Left ventricle myocardium inferior (tissue), 1 donor: Measurements from ENCODE around the gene RNF214. TPM values are rescaled to one million over a fixed set of nuclear protein-coding genes. Genes with fewer than 3 reads are reported as not detected.
"Not testable (repeated sequence)": the region's sequence is repeated elsewhere in the genome, so short reads cannot be mapped to it uniquely, and the experiment has no call there.

Experiments used
- DNase-seq: peaks from one replicate; pipeline ENCODE4 v3.0.0-alpha.2; 2020
- H3K27ac ChIP-seq: fragments of 200-600 bp; replicated peaks from 2 replicates; pipeline ENCODE4 v1.8.0; 2021
- H3K27me3 ChIP-seq: fragments of 200-600 bp; 2 replicates; pipeline ENCODE4 v1.8.0; 2021; ENCODE audit warnings: low read depth
- H3K36me3 ChIP-seq: fragments of 200-600 bp; 2 replicates; pipeline ENCODE4 v1.8.0; 2021
- H3K4me1 ChIP-seq: fragments of 200-600 bp; 2 replicates; pipeline ENCODE4 v1.8.0; 2021
- H3K4me3 ChIP-seq: fragments of 200-600 bp; 2 replicates; pipeline ENCODE4 v1.8.0; 2021; ENCODE audit warnings: mild to moderate bottlenecking, moderate library complexity
- H3K9me3 ChIP-seq: fragments of 200-600 bp; replicated peaks from 2 replicates; pipeline ENCODE4 v1.8.0; 2021
- intact Hi-C: fragments of 100-400 bp; cut with micrococcal nuclease; formaldehyde crosslinking; loops from one replicate; pipeline ENCODE4 v1.11.0; 2022
- long read RNA-seq: library from polyadenylated mRNA; unstranded; transcript quantifications from one replicate; pipeline ENCODE4 v2.0.0, GENCODE V29; 2021
- total RNA-seq: library from RNA; stranded (reverse); fragmentation: NEBNext Ultra II Directional; extraction: Animal tissue kit (Norgen Biotek cat#: 25700); gene quantifications from one replicate; pipeline ENCODE4 v1.2.1, GENCODE V29; 2021
- TF ChIP-seq, protein P1 (sequence below): fragments of 200-600 bp; IDR thresholded peaks from 2 replicates; pipeline ENCODE4 v1.8.0; 2021; ENCODE audit warnings: antibody characterized with exemption, mild to moderate bottlenecking, borderline replicate concordance
- donor health status: DM: no; HTN: yes; CAD: no; lungs with severe emphysema.

The RNF214 gene
- total RNA-seq = 21.1 TPM
- long read RNA-seq, transcript RNF214-201 (15 exons, 2,755 nt) = major isoform, 11 of 20 reads
- long read RNA-seq, partial matches to known transcripts = 3 of 20 reads
- long read RNA-seq, other reads (novel, unspliced or antisense) = 5 of 20 reads

DNA sequence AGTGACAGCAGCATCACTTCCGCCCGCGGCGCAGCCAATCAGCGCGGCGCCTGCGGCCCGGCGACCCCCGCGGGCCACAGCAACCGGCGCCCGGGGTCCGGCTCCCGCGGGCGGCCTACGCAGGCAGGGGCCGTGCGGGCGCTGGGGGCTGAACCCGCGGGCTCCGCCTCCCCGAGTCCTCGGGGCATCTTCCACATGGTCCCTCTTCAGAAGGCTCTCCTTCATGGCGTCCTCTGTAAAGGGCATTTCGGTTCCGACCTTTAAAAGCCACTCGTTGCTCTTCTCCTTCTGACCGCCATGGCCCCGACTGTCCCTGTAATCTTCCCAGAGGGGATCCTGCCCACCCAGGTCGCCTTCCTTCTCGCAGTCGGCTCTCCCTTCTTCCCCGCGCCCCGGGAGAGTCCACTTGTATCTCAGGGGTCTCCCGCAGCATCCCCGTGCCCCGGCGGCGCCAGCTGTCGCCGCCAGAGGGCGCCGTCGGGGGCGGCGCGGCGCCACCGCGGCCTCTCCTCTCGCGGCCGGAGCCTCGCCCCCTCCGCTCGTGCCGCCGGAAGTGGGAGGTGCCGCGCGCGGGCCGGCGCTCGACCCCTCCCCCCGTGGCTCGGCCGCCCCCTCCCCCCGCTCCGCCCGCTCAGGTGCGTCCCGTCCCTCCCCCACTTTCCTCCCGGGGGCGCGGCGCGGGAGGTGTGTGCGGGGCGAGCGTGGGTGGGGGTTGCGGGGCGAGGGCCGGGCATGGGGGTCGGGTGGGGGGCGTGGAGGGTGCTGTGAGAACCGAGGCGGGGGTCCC, at the start of gene RNF214:
Gene RNF214, plus strand, starts transcription at position 580 of the 787 bp plus-strand sequence. CDS start 1,602 bp downstream, outside the sequence.
- Histone ChIP-seq H3K27me3 (no peaks in the 10 kb centered on the region), H3K9me3 (no peaks in the 10 kb centered on the region), H3K27ac (peak within 1 kb of the TSS; percentile 99), H3K4me3 (peak within 1 kb of the TSS; percentile 99), H3K36me3 (peaks cover 29% of the 10 kb centered on the region), H3K4me1 (peaks cover 48% of the 10 kb centered on the region)
- TF ChIP-seq, protein P1, sequence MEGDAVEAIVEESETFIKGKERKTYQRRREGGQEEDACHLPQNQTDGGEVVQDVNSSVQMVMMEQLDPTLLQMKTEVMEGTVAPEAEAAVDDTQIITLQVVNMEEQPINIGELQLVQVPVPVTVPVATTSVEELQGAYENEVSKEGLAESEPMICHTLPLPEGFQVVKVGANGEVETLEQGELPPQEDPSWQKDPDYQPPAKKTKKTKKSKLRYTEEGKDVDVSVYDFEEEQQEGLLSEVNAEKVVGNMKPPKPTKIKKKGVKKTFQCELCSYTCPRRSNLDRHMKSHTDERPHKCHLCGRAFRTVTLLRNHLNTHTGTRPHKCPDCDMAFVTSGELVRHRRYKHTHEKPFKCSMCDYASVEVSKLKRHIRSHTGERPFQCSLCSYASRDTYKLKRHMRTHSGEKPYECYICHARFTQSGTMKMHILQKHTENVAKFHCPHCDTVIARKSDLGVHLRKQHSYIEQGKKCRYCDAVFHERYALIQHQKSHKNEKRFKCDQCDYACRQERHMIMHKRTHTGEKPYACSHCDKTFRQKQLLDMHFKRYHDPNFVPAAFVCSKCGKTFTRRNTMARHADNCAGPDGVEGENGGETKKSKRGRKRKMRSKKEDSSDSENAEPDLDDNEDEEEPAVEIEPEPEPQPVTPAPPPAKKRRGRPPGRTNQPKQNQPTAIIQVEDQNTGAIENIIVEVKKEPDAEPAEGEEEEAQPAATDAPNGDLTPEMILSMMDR = peak; percentile 94
- peak; percentile 83 for DNase-seq
- intact Hi-C loops = no loop called here

DNA sequence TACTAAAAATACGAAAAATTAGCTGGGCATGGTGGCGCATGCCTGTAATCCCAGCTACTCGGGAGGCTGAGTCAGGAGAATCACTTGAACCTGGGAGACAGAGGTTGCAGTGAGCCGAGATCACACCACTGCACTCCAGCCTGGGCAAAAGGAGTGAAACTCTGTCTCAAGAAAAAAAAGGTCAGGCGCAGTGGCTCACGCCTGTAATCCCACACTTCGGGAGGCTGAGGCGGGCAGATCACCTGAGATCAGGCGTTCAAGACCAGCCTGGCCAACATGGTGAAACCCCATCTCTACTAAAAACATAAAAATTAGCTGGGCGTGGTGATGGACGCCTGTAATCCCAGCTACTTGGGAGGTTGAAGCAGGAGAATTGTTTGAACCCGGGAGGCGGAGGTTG, 49.3 kb upstream of the RNF214 start:
- intact Hi-C loops, H3K9me3 ChIP-seq, H3K27me3 ChIP-seq, DNase-seq, H3K4me3 ChIP-seq, H3K27ac ChIP-seq: not testable (repeated sequence)
- Histone ChIP-seq H3K4me1 (peaks cover 34% of the 10 kb centered on the region), H3K36me3 (peaks cover 54% of the 10 kb centered on the region)

DNA sequence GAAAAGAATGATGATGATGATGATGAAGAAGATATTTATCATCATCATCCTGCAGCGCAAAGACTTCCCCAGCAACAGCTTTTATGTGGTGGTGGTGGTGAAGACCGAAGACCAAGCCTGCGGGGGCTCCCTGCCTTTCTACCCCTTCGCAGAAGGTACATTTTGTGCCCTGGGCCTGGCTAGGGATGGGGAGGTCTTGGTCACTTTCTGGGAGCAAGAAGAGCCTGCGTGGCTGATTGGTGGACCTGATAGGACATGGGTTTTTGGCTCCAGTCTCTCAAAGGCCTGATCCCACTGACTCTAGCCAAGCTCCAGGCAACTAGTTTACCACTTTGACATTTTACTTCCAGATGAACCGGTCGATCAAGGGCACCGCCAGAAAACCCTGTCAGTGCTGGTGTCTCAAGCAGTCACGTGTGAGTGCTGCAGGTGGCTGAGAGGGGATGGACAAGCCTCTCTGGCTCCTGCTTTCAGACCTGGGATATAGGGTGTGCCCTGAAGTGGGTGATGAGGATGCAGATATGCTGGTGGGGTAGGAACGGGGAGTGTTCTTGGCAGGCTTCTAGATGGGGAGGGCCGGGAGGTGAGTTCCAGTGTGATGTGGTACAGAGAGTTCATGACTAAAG, 48.6 kb upstream of the RNF214 start:
- Histone ChIP-seq H3K4me1 (peaks cover 29% of the 10 kb centered on the region), H3K4me3 (no peak overlapping the region), H3K27ac (no peak overlapping the region), H3K9me3 (no peaks in the 10 kb centered on the region), H3K27me3 (no peaks in the 10 kb centered on the region), H3K36me3 (peaks cover 60% of the 10 kb centered on the region)
- no peak for DNase-seq
- intact Hi-C loops = no loop called here
- TF ChIP-seq, protein P1 = no peak

DNA sequence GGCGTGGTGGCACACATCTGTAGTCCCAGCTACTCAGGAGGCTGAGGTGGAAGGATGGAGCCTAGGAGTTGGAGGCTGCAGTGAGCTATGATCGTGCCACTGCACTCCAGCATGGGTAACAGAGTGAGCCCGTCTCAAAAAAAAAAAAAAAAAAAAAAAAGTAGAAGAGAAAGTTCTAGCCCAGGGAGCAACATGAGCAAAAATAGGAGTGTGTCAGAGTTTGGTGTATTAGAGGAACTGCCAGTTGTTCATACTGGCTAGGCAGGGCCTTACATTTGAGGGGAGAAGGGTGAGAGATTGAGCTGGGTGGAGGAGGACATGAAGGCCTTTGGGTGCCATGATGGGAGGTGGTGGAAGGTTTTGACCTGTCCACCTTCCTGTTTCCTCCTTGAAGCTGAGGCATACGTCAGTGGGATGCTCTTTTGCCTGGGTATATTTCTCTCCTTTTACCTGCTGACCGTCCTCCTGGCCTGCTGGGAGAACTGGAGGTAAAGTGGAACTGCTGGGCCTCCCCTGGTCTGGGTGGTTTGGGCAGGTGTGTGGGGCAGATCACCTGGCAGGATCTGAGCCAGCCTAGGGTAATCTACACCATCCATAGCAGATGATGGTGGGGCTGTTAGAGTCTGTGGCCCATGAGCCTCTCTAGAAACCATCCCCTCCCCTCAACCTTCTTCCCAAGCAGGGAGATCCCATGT, 46.6 kb upstream of the RNF214 start:
- TF ChIP-seq, protein P1 = no peak
- Histone ChIP-seq H3K9me3 (no peaks in the 10 kb centered on the region), H3K27ac (peak overlapping the region; percentile 33), H3K36me3 (peaks cover 81% of the 10 kb centered on the region), H3K4me1 (peaks cover 9% of the 10 kb centered on the region), H3K27me3 (no peaks in the 10 kb centered on the region), H3K4me3 (no peak overlapping the region)
- intact Hi-C loops = no loop called here
- DNase-seq = peak; percentile 5

DNA sequence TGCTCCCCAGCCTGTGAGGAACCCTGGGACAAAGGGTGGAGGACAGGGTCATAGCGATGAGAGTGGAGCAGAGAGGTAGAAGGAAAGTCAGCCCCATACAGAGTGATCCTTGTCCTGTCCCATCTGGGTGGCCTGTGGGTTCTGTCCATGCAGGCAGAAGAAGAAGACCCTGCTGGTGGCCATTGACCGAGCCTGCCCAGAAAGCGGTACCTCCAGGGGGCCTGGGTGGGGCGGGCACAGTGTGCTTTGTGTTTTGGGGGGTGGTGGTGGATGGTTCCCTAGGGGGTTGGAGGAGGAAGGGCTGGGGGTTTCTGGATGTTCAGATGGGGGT, 46.1 kb upstream of the RNF214 start:
- peak overlapping the region; percentile 33 for H3K27ac ChIP-seq
- no peak overlapping the region for H3K4me3 ChIP-seq

More for the DNA sequence above, 46.1 kb upstream of the RNF214 start:
- H3K4me1 ChIP-seq = peaks cover 3% of the 10 kb centered on the region
- H3K36me3 ChIP-seq = peaks cover 84% of the 10 kb centered on the region
- H3K27me3 ChIP-seq = no peaks in the 10 kb centered on the region
- H3K9me3 ChIP-seq = no peaks in the 10 kb centered on the region
- intact Hi-C loops = no loop called here
- no peak for DNase-seq
- TF ChIP-seq, protein P1 = no peak
